ENCODE measurements around the gene TPSG1.
"Not testable (repeated sequence)": the region's sequence is repeated elsewhere in the genome, so short reads cannot be mapped to it uniquely, and the experiment has no call there.

- TF ChIP-seq CTCF, POLR2A, POLR2AphosphoS5 (IDR thresholded peaks at IDR 0.05): not testable (repeated sequence)
These were observed 24.1 kb upstream of the TPSG1 start for GRCh38 chr16:1249031-1249755.
